ENCODE measurements around the gene GPSM1. TPM values are rescaled to one million over a fixed set of nuclear protein-coding genes. Genes with fewer than 3 reads are reported as not detected.

The GPSM1 gene
- total and polyA plus RNA-seq, 2 donors (not counting 1 experiment from before 2014, with no cell fraction given), result 2.4 to 6.3 TPM

DNA sequence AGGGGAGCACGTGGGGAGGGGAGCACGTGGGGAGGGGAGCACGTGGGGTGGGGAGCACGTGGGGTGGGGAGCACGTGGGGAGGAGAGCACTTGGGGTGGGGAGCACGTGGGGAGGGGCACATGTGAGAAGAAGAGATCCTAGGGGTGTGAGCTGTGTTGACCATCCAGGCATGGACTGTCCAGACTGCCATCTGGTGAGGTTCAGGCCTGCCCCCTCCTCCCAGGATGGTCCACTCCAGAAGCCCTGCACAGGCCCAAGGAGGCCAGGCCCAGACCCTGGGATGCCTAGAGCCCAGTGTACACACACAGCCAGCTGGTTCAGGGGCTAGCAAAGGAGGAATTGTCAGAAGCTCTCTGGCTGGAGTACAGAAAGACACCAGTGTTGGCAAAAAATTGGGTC, 70.3 kb downstream of the GPSM1 start:
- Histone ChIP-seq H3K36me3 (replicated peaks in 1 of 2; ENCODE audit: control extremely low read depth in 1 of 2, control insufficient read depth in 1 of 2, extremely low read depth in 1 of 2, insufficient read depth in 2 of 2, low read length in 1 of 2) (peaks cover 3 to 53% of the 10 kb centered on the region in 2 experiments), H3K4me2 (replicated peaks; ENCODE audit: low read depth, low read length, poor library complexity, severe bottlenecking) (no peak overlapping the region), H3K79me2 (ENCODE audit: control insufficient read depth, insufficient read depth, low read length) (peaks cover 47% of the 10 kb centered on the region), H3K9ac (ENCODE audit: low read length) (no peak overlapping the region), H3K4me1 (ENCODE audit: control insufficient read depth in 2 of 2, insufficient read depth in 2 of 2, low read length in 2 of 2) (peaks cover 15 to 17% of the 10 kb centered on the region in 2 donors), H3K4me3 (ENCODE audit: control extremely low read depth in 1 of 5, extremely low read depth in 1 of 5, insufficient read depth in 1 of 5, low read depth in 2 of 5, low read length in 4 of 5) (no peak overlapping the region), H4K20me1 (ENCODE audit: control insufficient read depth, insufficient read depth, low read length, poor library complexity, severe bottlenecking) (peaks cover 25% of the 10 kb centered on the region), H3K9me3 (ENCODE audit: control extremely low read depth in 1 of 3, control insufficient read depth in 2 of 3, insufficient read depth in 1 of 3, low read length in 2 of 3) (no peaks in the 10 kb centered on the region), H3K27me3 (replicated peaks in 1 of 4; ENCODE audit: control extremely low read depth in 1 of 4, control insufficient read depth in 3 of 4, insufficient read depth in 4 of 4, low read length in 3 of 4) (no peaks in the 10 kb centered on the region), H2AFZ (ENCODE audit: insufficient read depth, low read depth, low read length, poor library complexity, severe bottlenecking) (no peak overlapping the region), H3K27ac (ENCODE audit: low read length in 2 of 2) (no peak overlapping the region)
- DNase-seq (no peak), ATAC-seq (ENCODE audit: low read depth) (no peak)
- H3K9me3 Mint-ChIP-seq (ENCODE audit: insufficient read depth), result no peaks in the 10 kb centered on the region
- H3K27ac Mint-ChIP-seq, result no peak overlapping the region
- no peak overlapping the region for H3K4me3 Mint-ChIP-seq
- intact Hi-C loops (cut with micrococcal nuclease), result no loop called here
- no peak for TF ChIP-seq EZH2 (IDR thresholded peaks at IDR 0.05; ENCODE audit: borderline replicate concordance, insufficient read depth, low read depth, low read length, poor library complexity, severe bottlenecking)
- TF ChIP-seq, protein P1, sequence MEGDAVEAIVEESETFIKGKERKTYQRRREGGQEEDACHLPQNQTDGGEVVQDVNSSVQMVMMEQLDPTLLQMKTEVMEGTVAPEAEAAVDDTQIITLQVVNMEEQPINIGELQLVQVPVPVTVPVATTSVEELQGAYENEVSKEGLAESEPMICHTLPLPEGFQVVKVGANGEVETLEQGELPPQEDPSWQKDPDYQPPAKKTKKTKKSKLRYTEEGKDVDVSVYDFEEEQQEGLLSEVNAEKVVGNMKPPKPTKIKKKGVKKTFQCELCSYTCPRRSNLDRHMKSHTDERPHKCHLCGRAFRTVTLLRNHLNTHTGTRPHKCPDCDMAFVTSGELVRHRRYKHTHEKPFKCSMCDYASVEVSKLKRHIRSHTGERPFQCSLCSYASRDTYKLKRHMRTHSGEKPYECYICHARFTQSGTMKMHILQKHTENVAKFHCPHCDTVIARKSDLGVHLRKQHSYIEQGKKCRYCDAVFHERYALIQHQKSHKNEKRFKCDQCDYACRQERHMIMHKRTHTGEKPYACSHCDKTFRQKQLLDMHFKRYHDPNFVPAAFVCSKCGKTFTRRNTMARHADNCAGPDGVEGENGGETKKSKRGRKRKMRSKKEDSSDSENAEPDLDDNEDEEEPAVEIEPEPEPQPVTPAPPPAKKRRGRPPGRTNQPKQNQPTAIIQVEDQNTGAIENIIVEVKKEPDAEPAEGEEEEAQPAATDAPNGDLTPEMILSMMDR (IDR thresholded peaks at IDR 0.05), result no peak
- POLR2A ChIA-PET, result no interaction called here
- H3K4me1 Mint-ChIP-seq, result peaks cover 22% of the 10 kb centered on the region
- no CpG with 5 or more reads among the region's 6 CpGs for WGBS (ENCODE audit: insufficient coverage)
- CTCF ChIA-PET, result no interaction called here
- H3K27me3 Mint-ChIP-seq, result no peaks in the 10 kb centered on the region

DNA sequence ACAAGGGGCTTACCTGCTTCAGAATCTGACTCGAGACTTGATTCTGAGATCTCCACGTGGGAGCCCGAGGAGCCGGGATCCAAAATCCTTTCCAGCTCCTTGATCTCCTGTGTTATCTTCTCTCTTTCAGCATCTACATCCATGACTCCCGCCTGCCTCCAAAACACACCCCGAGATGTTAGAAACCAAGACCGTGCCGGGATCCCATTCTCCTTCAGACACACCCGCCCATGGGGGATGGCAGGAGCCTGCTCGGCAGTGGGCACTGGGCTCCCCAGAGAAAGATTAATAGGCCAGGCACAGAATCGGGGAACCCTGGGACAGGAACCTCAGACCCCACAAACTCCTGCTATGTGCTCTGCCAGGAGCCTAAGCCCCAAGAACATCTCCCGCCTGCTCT, 70.9 kb downstream of the GPSM1 start:
- Histone ChIP-seq H3K79me2 (ENCODE audit: control insufficient read depth, insufficient read depth, low read length) (peaks cover 50% of the 10 kb centered on the region), H3K27me3 (replicated peaks in 1 of 4; ENCODE audit: control extremely low read depth in 1 of 4, control insufficient read depth in 3 of 4, insufficient read depth in 4 of 4, low read length in 3 of 4) (no peaks in the 10 kb centered on the region), H4K20me1 (ENCODE audit: control insufficient read depth, insufficient read depth, low read length, poor library complexity, severe bottlenecking) (peaks cover 25% of the 10 kb centered on the region), H2AFZ (ENCODE audit: insufficient read depth, low read depth, low read length, poor library complexity, severe bottlenecking) (no peak overlapping the region), H3K36me3 (replicated peaks in 1 of 2; ENCODE audit: control extremely low read depth in 1 of 2, control insufficient read depth in 1 of 2, extremely low read depth in 1 of 2, insufficient read depth in 2 of 2, low read length in 1 of 2) (peaks cover 3 to 47% of the 10 kb centered on the region in 2 experiments), H3K4me1 (ENCODE audit: control insufficient read depth in 2 of 2, insufficient read depth in 2 of 2, low read length in 2 of 2) (peaks cover 18 to 21% of the 10 kb centered on the region in 2 donors), H3K9me3 (ENCODE audit: control extremely low read depth in 1 of 3, control insufficient read depth in 2 of 3, insufficient read depth in 1 of 3, low read length in 2 of 3) (no peaks in the 10 kb centered on the region), H3K4me3 (ENCODE audit: control extremely low read depth in 1 of 5, extremely low read depth in 1 of 5, insufficient read depth in 1 of 5, low read depth in 2 of 5, low read length in 4 of 5) (no peak overlapping the region), H3K4me2 (replicated peaks; ENCODE audit: low read depth, low read length, poor library complexity, severe bottlenecking) (peak overlapping the region; percentile 82), H3K9ac (ENCODE audit: low read length) (no peak overlapping the region), H3K27ac (ENCODE audit: low read length in 2 of 2) (no peak overlapping the region)
- TF ChIP-seq, protein P1 (IDR thresholded peaks at IDR 0.05), result no peak
- no peak for TF ChIP-seq EZH2 (IDR thresholded peaks at IDR 0.05; ENCODE audit: borderline replicate concordance, insufficient read depth, low read depth, low read length, poor library complexity, severe bottlenecking)
- DNase-seq (no peak), ATAC-seq (ENCODE audit: low read depth) (no peak)
- ChIA-PET CTCF (no interaction called here), POLR2A (no interaction called here)
- WGBS (ENCODE audit: insufficient coverage), result 97% methylated on average over 12 of the region's 12 CpGs
- H3K4me3 Mint-ChIP-seq, result peak overlapping the region; percentile 89
- H3K27ac Mint-ChIP-seq, result peak overlapping the region; percentile 10
- intact Hi-C loops (cut with micrococcal nuclease), result no loop called here
- no peaks in the 10 kb centered on the region for H3K9me3 Mint-ChIP-seq (ENCODE audit: insufficient read depth)
- H3K27me3 Mint-ChIP-seq, result no peaks in the 10 kb centered on the region
- H3K4me1 Mint-ChIP-seq, result peaks cover 24% of the 10 kb centered on the region

All from B cell (primary cell).